ENCODE results near the gene MAMDC4.
"Not testable (repeated sequence)": the region's sequence is repeated elsewhere in the genome, so short reads cannot be mapped to it uniquely, and the experiment has no call there.

Gene MAMDC4

DNA sequence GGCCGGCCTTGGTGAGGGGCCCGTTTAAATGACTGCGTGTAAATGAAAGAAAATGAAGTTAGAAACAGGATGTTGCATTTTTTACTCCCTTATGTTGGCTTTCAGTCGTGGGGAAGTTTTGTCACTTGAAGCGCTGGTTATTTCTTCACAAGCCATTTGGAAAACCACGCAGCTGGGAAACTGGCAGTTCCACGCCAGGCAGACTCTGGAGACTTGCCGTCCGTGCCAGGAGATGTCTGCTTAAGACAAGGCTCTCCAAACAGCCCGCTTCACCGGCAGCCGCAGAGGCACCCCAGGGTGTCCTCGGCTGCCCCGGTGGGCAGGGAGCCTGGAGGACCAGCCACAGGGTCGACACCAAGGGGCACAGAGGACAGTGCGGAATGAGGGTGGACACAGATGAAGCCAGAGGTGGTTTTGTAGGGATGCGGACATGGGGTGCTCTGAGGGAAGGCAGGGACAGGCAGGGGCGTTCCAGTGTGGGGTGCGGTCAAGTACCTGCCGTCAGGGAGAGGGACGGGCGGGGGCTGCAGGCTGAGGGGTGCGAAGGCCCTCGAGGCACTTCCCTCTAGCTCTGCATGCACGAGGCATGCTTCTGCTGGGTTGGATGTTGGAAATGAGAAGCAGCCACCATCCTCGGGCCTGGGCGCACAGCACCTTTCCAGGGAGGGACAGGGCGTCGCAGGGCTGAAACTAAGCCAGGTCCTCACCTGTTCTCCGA, 21.0 kb upstream of the MAMDC4 start:
- Mint-ChIP-seq H3K27me3 (no peaks in the 10 kb centered on the region), H3K4me3 (no peak overlapping the region), H3K27ac (no peak overlapping the region), H3K36me3 (peaks cover 2% of the 10 kb centered on the region), H3K4me1 (no peaks in the 10 kb centered on the region), H3K9me3 (no peaks in the 10 kb centered on the region)

DNA sequence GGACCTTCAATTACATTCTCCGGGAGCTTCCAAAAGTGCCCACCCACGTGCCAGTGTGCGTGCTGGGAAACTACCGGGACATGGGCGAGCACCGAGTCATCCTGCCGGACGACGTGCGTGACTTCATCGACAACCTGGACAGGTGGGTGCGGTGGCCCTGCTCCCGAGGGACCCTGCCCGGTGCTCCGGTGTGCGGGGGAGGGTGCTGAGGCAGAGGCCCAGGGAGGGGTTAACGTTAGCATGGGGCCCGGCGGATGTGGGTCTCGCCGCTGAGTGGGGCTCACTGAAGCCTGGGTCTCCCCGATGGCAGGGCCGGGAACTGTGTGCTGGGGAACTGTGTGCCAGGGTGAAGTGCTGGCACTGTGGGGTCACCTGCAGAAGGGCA, 20.4 kb upstream of the MAMDC4 start:
- H3K9me3 Mint-ChIP-seq: no peaks in the 10 kb centered on the region
- H3K4me3 Mint-ChIP-seq: no peak overlapping the region
- peaks cover 2% of the 10 kb centered on the region for H3K36me3 Mint-ChIP-seq
- H3K4me1 Mint-ChIP-seq: no peaks in the 10 kb centered on the region
- H3K27me3 Mint-ChIP-seq: no peaks in the 10 kb centered on the region
- no peak overlapping the region for H3K27ac Mint-ChIP-seq

DNA sequence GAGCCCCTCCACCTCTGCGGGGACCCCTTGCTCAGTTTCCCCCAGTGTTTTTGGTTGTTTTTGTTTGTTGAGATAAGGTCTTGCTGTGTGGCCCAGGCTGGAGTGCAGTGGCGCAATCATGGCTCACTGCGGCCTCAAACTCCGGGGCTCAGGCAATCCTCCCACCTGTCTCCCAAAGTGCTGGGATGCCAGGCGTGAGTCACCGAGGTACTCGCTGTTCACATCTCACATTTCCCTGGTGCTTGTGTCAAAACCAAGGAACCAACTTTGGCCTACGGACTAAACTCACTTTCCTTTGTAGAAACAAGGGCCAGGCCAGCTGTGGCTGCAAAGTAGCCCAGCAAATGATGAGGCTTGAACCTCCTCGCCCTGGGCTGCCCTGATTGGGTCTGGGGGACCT, 19.6 kb upstream of the MAMDC4 start:
- Mint-ChIP-seq H3K4me1 (no peaks in the 10 kb centered on the region), H3K9me3 (no peaks in the 10 kb centered on the region), H3K36me3 (peaks cover 2% of the 10 kb centered on the region), H3K27me3 (no peaks in the 10 kb centered on the region), H3K27ac (no peak overlapping the region), H3K4me3 (no peak overlapping the region)

DNA sequence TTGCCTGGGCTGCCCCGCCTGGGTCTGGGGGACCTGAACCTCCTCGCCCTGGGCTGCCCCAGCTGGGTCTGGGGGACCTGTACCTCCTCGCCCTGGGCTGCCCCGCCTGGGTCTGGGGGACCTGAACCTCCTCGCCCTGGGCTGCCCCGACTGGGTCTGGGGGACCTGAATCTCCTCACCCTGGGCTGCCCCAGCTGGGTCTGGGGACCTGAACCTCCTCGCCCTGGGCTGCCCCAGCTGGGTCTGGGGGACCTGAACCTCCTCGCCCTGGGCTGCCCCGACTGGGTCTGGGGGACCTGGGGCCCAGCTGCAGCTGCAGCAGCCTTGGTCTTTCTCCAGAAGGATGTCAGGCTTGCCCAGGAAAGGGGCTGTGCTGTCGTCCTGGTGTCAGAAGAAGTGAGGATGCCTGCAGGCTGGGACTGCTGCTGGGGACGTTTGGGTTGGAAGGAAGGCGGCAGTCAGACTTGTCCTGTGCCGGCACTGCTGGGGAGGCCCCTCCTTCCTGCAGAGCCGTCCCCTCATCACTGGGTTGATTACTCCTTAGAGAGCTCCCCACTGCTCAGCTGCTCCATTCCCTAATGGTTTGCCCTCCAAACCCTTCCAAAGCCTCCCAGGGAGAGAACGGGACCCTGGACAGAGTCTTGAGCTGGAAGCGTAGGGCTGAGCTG, 18.6 kb upstream of the MAMDC4 start:
- H3K9me3 Mint-ChIP-seq, H3K36me3 Mint-ChIP-seq, H3K27me3 Mint-ChIP-seq, H3K27ac Mint-ChIP-seq, H3K4me3 Mint-ChIP-seq, H3K4me1 Mint-ChIP-seq: not testable (repeated sequence)

DNA sequence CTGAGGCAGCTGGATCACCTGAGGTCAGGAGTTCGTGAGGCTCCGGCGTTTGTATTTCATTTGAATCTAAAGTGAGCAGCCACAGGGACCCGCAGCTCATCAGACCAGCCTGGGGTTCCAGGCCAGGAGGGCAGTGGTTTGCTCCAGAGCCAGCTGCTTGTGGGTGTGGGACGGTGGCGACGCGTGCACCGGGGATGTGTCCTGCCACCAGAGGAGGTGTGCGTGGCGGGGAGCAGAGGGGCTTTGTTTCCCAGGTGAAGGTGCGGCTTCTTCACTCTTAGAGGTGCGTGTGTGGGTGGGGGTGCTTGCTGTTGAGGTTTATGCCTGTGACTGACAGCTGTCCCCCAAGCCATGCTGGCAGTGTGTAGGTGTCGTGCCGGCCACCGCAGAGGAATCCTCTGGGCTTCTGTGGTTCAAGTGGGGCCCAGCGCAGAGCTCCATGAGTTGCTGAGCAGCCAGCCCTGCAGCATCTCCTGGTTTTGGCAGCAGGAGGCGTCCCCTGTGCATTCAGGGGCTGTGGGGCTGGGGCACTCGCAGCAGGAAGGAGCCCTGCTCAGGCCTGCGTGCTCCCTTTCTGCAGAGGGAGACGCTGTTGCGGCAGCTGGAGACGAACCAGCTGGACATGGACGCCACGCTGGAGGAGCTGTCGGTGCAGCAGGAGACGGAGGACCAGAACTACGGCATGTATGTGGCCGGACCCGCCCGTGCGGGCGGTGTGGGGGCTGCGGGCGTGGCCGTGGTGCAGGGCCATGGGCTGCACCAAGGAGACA, 16.8 kb upstream of the MAMDC4 start:
- Mint-ChIP-seq H3K9me3 (no peaks in the 10 kb centered on the region), H3K27me3 (no peaks in the 10 kb centered on the region), H3K36me3 (peaks cover 5% of the 10 kb centered on the region), H3K4me1 (peaks cover 3% of the 10 kb centered on the region), H3K27ac (no peak overlapping the region), H3K4me3 (no peak overlapping the region)

DNA sequence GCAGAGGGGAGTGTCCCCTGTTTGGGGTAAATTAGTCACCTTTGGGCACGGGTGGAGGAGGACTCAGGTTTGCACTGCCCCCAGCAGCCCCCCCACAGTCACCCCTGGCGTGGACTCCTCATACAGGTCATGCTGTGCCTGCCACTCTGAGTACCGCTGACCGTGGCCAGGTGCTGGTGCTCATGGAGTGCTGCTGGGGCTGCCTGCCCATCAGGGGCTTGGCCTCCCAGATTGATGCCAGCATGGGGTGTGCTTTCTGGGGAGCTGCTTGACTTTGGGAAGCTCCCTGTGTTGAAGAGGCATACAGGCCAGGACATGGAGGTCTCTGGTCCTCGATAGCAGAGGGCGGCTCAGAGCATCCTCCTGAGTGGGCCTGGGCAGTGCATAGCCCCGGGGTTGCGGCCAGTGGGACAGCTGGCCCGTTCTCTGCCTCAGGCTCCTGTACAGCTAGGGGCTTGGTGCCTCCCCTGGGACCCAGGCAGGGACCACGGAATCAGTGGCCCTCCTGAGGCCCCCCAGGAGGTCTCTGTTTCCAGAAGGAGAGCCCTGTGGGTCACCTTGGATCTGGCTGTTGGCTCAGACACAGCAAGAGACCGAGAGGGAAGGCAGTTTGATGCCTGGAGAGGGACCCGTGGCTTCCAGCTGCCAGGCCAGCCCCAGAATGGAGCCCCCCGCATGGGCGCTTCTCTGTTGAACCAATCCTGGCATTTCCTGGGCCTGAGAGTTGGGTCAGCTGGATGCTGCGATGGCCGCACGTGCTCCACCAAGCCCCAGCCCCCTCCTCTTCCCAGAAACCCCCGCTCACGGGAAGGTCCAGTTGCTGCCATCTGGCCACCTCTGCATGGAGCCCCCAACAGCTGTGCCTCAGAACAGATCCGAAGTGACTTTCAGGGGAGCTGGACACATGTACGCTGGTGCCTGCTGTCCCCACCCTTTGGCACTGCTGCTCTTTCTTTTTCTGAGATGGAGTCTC, 15.9 kb upstream of the MAMDC4 start:
- Mint-ChIP-seq H3K27me3 (no peaks in the 10 kb centered on the region), H3K4me1 (peaks cover 3% of the 10 kb centered on the region), H3K27ac (no peak overlapping the region), H3K9me3 (no peaks in the 10 kb centered on the region), H3K36me3 (peaks cover 5% of the 10 kb centered on the region), H3K4me3 (no peak overlapping the region)

DNA sequence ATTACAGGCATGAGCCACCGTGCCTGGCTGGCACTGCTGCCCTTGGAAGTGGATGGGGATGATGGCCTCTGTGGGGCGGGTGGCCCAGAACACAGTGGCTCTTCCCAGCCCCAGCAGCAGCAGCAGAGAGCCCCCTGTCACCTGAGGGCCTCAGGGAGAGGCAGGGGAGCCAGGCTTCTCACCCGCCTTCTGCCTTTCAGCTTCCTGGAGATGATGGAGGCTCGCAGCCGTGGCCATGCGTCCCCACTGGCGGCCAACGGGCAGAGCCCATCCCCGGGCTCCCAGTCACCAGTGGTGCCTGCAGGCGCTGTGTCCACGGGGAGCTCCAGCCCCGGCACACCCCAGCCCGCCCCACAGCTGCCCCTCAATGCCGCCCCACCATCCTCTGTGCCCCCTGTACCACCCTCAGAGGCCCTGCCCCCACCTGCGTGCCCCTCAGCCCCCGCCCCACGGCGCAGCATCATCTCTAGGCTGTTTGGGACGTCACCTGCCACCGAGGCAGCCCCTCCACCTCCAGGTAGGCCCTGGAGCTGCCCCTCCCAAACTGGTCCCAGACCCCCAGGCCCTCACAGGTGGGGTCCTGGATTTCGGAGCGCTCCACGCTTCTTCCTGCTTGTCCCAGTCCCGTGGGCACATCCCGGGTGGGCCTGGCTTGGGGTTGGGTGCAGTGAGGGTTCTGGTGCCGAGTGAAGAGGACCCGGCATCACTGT, 14.8 kb upstream of the MAMDC4 start:
- Mint-ChIP-seq H3K27me3 (no peaks in the 10 kb centered on the region), H3K9me3 (no peaks in the 10 kb centered on the region), H3K4me1 (peaks cover 6% of the 10 kb centered on the region), H3K27ac (no peak overlapping the region), H3K36me3 (peaks cover 5% of the 10 kb centered on the region), H3K4me3 (no peak overlapping the region)

DNA sequence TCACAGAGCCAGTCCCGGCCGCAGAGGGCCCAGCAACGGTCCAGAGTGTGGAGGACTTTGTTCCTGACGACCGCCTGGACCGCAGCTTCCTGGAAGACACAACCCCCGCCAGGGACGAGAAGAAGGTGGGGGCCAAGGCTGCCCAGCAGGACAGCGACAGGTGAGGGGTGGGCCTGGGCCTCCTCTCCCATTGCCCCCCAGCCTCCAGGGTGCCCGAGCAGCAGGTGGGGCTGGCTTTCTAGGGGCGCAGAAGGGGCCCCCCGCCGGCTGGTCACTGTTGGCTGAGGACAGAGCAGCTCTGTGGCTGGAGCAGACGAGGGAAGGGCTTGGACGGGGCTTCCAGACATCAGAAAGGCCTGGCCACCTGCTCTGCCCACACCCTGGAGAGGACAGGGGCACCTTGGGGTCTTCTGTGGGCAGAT, 14.3 kb upstream of the MAMDC4 start:
- H3K27me3 Mint-ChIP-seq, H3K4me3 Mint-ChIP-seq, H3K9me3 Mint-ChIP-seq, H3K4me1 Mint-ChIP-seq, H3K27ac Mint-ChIP-seq, H3K36me3 Mint-ChIP-seq: not testable (repeated sequence)

DNA sequence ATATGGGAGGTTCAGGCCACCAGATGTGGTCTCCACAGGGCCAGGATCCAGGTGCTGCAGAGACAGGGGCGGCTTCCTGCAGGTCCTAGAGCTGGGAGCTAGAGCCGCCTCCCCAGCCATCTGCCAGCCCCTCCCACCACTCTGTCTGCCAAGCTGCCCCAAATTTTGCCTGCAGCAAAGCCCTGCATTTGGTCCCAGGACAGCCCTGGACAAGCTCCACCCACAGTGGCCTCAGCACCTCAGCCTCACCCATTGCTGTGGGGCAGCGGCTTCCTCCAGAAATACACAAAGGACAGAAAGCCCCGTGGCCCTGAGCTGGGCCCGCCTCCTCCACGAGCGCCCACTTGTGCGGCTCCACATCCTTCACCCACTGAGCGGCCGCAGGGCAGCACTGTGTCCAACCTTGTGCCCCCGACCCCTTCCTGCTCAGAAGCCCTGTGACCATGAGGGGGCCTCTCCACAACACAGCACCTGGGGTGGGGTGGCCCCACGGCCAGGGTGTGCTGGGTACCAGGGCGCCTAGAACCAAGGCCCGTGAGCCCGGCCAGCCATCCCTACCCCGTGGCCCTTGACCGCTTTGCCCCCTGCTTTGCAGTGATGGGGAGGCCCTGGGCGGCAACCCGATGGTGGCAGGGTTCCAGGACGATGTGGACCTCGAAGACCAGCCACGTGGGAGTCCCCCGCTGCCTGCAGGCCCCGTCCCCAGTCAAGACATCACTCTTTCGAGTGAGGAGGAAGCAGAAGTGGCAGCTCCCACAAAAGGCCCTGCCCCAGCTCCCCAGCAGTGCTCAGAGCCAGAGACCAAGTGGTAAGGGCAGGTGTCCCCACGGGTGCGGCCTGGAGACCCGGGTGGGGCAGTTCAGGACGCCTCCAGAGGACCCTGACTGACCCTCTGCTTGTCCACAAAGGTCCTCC, 13.6 kb upstream of the MAMDC4 start:
- Mint-ChIP-seq H3K36me3 (peaks cover 5% of the 10 kb centered on the region), H3K4me3 (no peak overlapping the region), H3K4me1 (peaks cover 8% of the 10 kb centered on the region), H3K27me3 (no peaks in the 10 kb centered on the region), H3K9me3 (no peaks in the 10 kb centered on the region), H3K27ac (no peak overlapping the region)

DNA sequence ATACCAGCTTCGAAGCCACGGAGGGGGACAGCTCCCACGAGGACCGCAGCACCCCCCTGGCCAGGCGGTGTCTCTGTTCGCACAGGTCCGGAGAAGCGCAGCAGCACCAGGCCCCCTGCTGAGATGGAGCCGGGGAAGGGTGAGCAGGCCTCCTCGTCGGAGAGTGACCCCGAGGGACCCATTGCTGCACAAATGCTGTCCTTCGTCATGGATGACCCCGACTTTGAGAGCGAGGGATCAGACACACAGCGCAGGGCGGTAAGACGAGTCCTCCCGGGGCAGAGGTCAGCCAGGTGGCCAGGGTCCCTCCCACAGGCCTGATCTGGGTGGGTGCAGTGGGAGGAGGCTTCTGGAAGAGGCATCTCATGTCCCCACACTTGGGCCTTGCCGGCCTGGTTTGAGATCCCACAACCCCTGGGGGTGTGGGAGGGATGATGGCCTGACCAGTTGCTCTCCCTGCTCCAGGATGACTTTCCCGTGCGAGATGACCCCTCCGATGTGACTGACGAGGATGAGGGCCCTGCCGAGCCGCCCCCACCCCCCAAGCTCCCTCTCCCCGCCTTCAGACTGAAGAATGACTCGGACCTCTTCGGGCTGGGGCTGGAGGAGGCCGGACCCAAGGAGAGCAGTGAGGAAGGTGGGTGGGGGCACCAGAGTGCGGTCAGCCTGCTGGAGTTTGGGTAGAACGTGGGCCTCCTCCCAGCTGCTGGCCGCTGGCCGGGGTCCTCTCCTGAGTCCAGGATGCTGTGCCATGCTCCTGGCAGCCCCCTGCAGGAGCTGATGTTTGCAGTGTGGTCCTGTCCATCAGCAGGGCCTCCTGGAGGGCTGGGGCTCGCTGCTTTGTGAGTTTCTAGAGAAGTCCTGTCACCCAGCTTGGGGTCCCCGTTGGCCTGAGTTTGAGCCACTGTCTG, 12.7 kb upstream of the MAMDC4 start:
- H3K27me3 Mint-ChIP-seq: no peaks in the 10 kb centered on the region
- peaks cover 3% of the 10 kb centered on the region for H3K36me3 Mint-ChIP-seq
- peak overlapping the region; percentile 3 for H3K4me3 Mint-ChIP-seq
- H3K4me1 Mint-ChIP-seq: peaks cover 8% of the 10 kb centered on the region
- H3K9me3 Mint-ChIP-seq: no peaks in the 10 kb centered on the region
- peak overlapping the region; percentile 57 for H3K27ac Mint-ChIP-seq

DNA sequence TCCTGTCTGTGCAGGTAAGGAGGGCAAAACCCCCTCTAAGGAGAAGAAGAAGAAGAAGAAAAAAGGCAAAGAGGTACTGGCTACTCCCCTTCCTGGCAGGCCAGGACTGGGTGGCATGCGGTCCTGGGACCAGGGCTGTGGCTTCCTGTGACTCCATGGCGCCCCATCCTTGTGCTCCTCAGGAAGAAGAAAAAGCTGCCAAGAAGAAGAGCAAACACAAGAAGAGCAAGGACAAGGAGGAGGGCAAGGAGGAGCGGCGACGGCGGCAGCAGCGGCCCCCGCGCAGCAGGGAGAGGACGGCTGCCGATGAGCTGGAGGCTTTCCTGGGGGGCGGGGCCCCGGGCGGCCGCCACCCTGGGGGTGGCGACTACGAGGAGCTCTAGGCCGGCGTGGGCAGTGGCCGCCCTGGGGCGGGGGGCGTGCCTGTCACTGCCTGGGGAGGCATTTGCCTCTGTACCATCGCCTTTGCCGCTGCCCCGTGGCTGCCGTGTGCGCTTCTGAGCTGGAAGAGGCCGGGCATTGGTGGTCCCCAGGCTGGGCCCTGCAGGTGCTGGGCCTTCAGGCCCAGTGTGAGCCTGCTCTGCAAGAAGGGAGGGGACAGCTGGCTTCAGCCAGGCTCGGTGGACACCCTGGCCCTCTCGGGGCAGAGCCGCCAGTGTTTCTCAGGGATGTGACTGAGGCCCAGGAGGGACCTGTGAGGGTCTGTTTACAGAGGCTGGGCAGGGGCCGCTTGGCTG, 11.8 kb upstream of the MAMDC4 start:
- Mint-ChIP-seq H3K4me3 (peak overlapping the region; percentile 3), H3K36me3 (peaks cover 3% of the 10 kb centered on the region), H3K9me3 (no peaks in the 10 kb centered on the region), H3K27ac (peak overlapping the region; percentile 57), H3K4me1 (peaks cover 8% of the 10 kb centered on the region), H3K27me3 (no peaks in the 10 kb centered on the region)

DNA sequence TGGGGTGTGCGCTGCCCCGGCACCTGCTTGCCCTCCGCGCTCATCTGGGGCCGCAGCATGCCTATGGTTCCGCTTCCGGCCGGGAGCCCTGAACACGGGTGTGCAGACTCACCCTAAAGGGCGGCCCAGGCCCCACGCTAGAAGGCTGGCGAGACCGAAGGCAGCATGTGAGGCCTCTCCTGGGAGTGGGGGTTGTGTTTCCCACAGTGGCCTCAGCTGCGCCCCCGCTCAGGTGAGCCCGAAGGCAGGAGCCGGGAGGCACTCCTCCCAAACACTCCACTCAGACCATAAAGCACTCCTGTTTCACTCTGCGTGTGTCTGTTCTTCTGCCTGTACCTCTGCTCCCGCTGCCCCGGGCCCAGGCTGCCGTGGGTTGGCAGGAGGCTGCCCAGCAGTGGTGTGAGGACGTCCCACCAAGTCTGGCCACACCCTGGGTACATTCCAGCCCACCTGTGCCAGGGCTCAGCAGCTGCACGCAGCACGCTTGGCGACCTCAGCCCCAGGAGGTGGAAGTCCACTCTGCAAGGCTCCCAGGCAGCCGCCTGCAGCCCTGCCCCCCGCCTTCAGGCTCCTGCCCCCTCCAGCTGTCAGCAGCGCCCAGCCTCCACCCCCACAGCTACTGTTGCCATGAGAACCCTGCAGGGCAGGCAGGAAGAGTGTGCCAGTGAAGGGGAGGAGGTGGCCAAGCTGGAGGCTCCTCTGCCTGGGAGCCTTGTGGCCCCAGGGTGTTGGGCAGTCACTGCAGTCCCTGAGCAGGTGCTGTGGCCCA, 11.1 kb upstream of the MAMDC4 start:
- no peaks in the 10 kb centered on the region for H3K9me3 Mint-ChIP-seq
- H3K27ac Mint-ChIP-seq: no peak overlapping the region
- H3K4me3 Mint-ChIP-seq: no peak overlapping the region
- peaks cover 3% of the 10 kb centered on the region for H3K36me3 Mint-ChIP-seq
- peaks cover 8% of the 10 kb centered on the region for H3K4me1 Mint-ChIP-seq
- H3K27me3 Mint-ChIP-seq: no peaks in the 10 kb centered on the region
